ENCODE data around the gene POU3F4. TPM values are rescaled to one million over a fixed set of nuclear protein-coding genes. Genes with fewer than 3 reads are reported as not detected.

The POU3F4 gene
- total RNA-seq (ENCODE audit: unreplicated experiment), result 1.8 TPM
- long read RNA-seq, result 0 reads

- TF ChIP-seq CTCF (IDR thresholded peaks at IDR 0.05; ENCODE audit: partially characterized antibody, unreplicated experiment), result no peak
- DNase-seq, result peak; percentile 76
- H3K27ac Mint-ChIP-seq (ENCODE audit: unreplicated experiment), result peak within 1 kb of the TSS; percentile 38
Observed at GRCh38 chrX:83508006-83508405, at the start of gene POU3F4. Gene POU3F4 (plus strand): TSS chrX:83508290. CDS start chrX:83508325, 35 bp downstream.

GRCh38 chrX:83469551-83469950 lies 38.5 kb upstream of the POU3F4 start:
- H3K9me3 Mint-ChIP-seq (ENCODE audit: unreplicated experiment), result no peaks in the 10 kb centered on the region

More at GRCh38 chrX:83508006-83508405, at the start of gene POU3F4:
- H3K4me1 Mint-ChIP-seq (ENCODE audit: low read depth, unreplicated experiment), result peaks cover 16% of the 10 kb centered on the region
- H3K27me3 Mint-ChIP-seq (ENCODE audit: unreplicated experiment), result peaks cover 11% of the 10 kb centered on the region
- H3K4me3 Mint-ChIP-seq (ENCODE audit: unreplicated experiment), result peak within 1 kb of the TSS; percentile 90
- no peaks in the 10 kb centered on the region for H3K36me3 Mint-ChIP-seq (ENCODE audit: unreplicated experiment)
- peaks cover 11% of the 10 kb centered on the region for H3K9me3 Mint-ChIP-seq (ENCODE audit: unreplicated experiment)

GRCh38 chrX:83495898-83496297 lies 12.2 kb upstream of the POU3F4 start:
- no peaks in the 10 kb centered on the region for H3K36me3 Mint-ChIP-seq (ENCODE audit: unreplicated experiment)

More at GRCh38 chrX:83469551-83469950, 38.5 kb upstream of the POU3F4 start:
- Mint-ChIP-seq H3K27me3 (ENCODE audit: unreplicated experiment) (no peaks in the 10 kb centered on the region), H3K4me3 (ENCODE audit: unreplicated experiment) (no peak overlapping the region), H3K27ac (ENCODE audit: unreplicated experiment) (no peak overlapping the region), H3K36me3 (ENCODE audit: unreplicated experiment) (no peaks in the 10 kb centered on the region), H3K4me1 (ENCODE audit: low read depth, unreplicated experiment) (no peaks in the 10 kb centered on the region)
- DNase-seq, result peak; percentile 33
- TF ChIP-seq CTCF (IDR thresholded peaks at IDR 0.05; ENCODE audit: partially characterized antibody, unreplicated experiment), result peak; percentile 58

GRCh38 chrX:83501003-83501402 lies 7.1 kb upstream of the POU3F4 start:
- no peak overlapping the region for H3K27ac Mint-ChIP-seq (ENCODE audit: unreplicated experiment)
- peaks cover 2% of the 10 kb centered on the region for H3K27me3 Mint-ChIP-seq (ENCODE audit: unreplicated experiment)
- H3K4me3 Mint-ChIP-seq (ENCODE audit: unreplicated experiment), result peak overlapping the region; percentile 42
- no peaks in the 10 kb centered on the region for H3K36me3 Mint-ChIP-seq (ENCODE audit: unreplicated experiment)
- no peaks in the 10 kb centered on the region for H3K9me3 Mint-ChIP-seq (ENCODE audit: unreplicated experiment)
- H3K4me1 Mint-ChIP-seq (ENCODE audit: low read depth, unreplicated experiment), result peaks cover 22% of the 10 kb centered on the region
- TF ChIP-seq CTCF (IDR thresholded peaks at IDR 0.05; ENCODE audit: partially characterized antibody, unreplicated experiment), result no peak
- no peak for DNase-seq

More at GRCh38 chrX:83495898-83496297, 12.2 kb upstream of the POU3F4 start:
- Mint-ChIP-seq H3K27me3 (ENCODE audit: unreplicated experiment) (no peaks in the 10 kb centered on the region), H3K4me3 (ENCODE audit: unreplicated experiment) (no peak overlapping the region), H3K4me1 (ENCODE audit: low read depth, unreplicated experiment) (peaks cover 5% of the 10 kb centered on the region), H3K9me3 (ENCODE audit: unreplicated experiment) (no peaks in the 10 kb centered on the region), H3K27ac (ENCODE audit: unreplicated experiment) (peak overlapping the region; percentile 35)
- DNase-seq, result no peak
- no peak for TF ChIP-seq CTCF (IDR thresholded peaks at IDR 0.05; ENCODE audit: partially characterized antibody, unreplicated experiment)

- DNase-seq, result peak; percentile 12
- no peak for TF ChIP-seq CTCF (IDR thresholded peaks at IDR 0.05; ENCODE audit: partially characterized antibody, unreplicated experiment)
- Mint-ChIP-seq H3K27ac (ENCODE audit: unreplicated experiment) (no peak overlapping the region), H3K9me3 (ENCODE audit: unreplicated experiment) (no peaks in the 10 kb centered on the region), H3K36me3 (ENCODE audit: unreplicated experiment) (no peaks in the 10 kb centered on the region), H3K4me3 (ENCODE audit: unreplicated experiment) (peak overlapping the region; percentile 42), H3K27me3 (ENCODE audit: unreplicated experiment) (peaks cover 3% of the 10 kb centered on the region), H3K4me1 (ENCODE audit: low read depth, unreplicated experiment) (peaks cover 24% of the 10 kb centered on the region)
Observed at GRCh38 chrX:83501530-83501929, 6.6 kb upstream of the POU3F4 start.

Data from glutamatergic neuron (in vitro differentiated cells).